Muscle layer of colon (tissue), 2 donors: ENCODE data around the gene CACHD1.

Experiments used
- H3K27ac ChIP-seq: one replicate; pipeline ENCODE4 v1.7.0; 2013; ENCODE audit warnings: low read depth, mild to moderate bottlenecking, low read length, moderate library complexity
- H3K27me3 ChIP-seq, 2 donors: one replicate each; pipeline ENCODE4 v1.7.0; 2013; ENCODE audit warnings: low read length in 2 of 2, mild to moderate bottlenecking in 2 of 2; ENCODE audit not compliant: insufficient read depth in 2 of 2, control insufficient read depth in 1 of 2
- H3K36me3 ChIP-seq: one replicate; pipeline ENCODE4 v1.7.0; 2013; ENCODE audit warnings: mild to moderate bottlenecking, low read length; ENCODE audit not compliant: insufficient read depth
- H3K4me1 ChIP-seq: one replicate; pipeline ENCODE4 v1.7.0; 2013; ENCODE audit warnings: mild to moderate bottlenecking, low read length; ENCODE audit not compliant: insufficient read depth
- H3K4me3 ChIP-seq, 2 donors: one replicate each; pipeline ENCODE4 v1.7.0; 2013; ENCODE audit warnings: low read length in 2 of 2, low read depth in 1 of 2, mild to moderate bottlenecking in 1 of 2, moderate library complexity in 1 of 2
- H3K9ac ChIP-seq: one replicate; pipeline ENCODE4 v1.7.0; 2013; ENCODE audit warnings: low read length
- H3K9me3 ChIP-seq: one replicate; pipeline ENCODE4 v1.7.0; 2013; ENCODE audit warnings: mild to moderate bottlenecking, low read length
- donor health status: abdominal sarcoma.
- donor health status: Adenocarcinoma of cecum.

The CACHD1 gene

GRCh38 chr1:64564891-64565290 is 95.0 kb downstream of the CACHD1 start:
- no peaks in the 10 kb centered on the region for H3K27me3 ChIP-seq
- no peak overlapping the region for H3K9ac ChIP-seq
- no peaks in the 10 kb centered on the region for H3K36me3 ChIP-seq
- H3K4me1 ChIP-seq: peaks cover 25% of the 10 kb centered on the region
- H3K4me3 ChIP-seq: no peak overlapping the region
- H3K27ac ChIP-seq: no peak overlapping the region
- H3K9me3 ChIP-seq: no peaks in the 10 kb centered on the region

- no peak overlapping the region for H3K4me3 ChIP-seq
- H3K36me3 ChIP-seq: no peaks in the 10 kb centered on the region
- no peaks in the 10 kb centered on the region for H3K9me3 ChIP-seq
- H3K4me1 ChIP-seq: peaks cover 25% of the 10 kb centered on the region
- no peak overlapping the region for H3K9ac ChIP-seq
- H3K27ac ChIP-seq: no peak overlapping the region
- H3K27me3 ChIP-seq: no peaks in the 10 kb centered on the region
Observed at GRCh38 chr1:64567426-64568170, 97.7 kb downstream of the CACHD1 start.

DNA sequence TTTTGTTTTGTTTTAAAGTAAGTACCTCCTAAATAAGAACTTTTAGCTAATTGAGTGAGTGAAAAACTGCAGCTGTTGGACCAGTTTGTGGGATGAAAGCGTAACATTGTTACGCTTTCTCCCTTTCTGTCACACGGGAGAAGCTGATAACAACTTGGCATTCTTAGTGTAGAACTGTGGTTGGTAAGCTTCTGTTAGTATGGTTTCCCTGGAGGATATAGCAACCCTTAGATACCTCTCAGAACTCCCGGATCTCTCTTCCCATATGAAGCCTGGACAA is 98.2 kb downstream of the CACHD1 start:
- no peak overlapping the region for H3K4me3 ChIP-seq

GRCh38 chr1:64569411-64569810 is 99.5 kb downstream of the CACHD1 start:
- Histone ChIP-seq H3K9me3 (no peaks in the 10 kb centered on the region), H3K4me1 (peaks cover 21% of the 10 kb centered on the region), H3K27me3 (no peaks in the 10 kb centered on the region), H3K4me3 (no peak overlapping the region), H3K27ac (no peak overlapping the region), H3K9ac (no peak overlapping the region), H3K36me3 (no peaks in the 10 kb centered on the region)

More for the DNA sequence above, 98.2 kb downstream of the CACHD1 start:
- Histone ChIP-seq H3K9me3 (no peaks in the 10 kb centered on the region), H3K27me3 (no peaks in the 10 kb centered on the region), H3K36me3 (no peaks in the 10 kb centered on the region), H3K4me1 (peaks cover 25% of the 10 kb centered on the region), H3K27ac (no peak overlapping the region), H3K9ac (no peak overlapping the region)

DNA sequence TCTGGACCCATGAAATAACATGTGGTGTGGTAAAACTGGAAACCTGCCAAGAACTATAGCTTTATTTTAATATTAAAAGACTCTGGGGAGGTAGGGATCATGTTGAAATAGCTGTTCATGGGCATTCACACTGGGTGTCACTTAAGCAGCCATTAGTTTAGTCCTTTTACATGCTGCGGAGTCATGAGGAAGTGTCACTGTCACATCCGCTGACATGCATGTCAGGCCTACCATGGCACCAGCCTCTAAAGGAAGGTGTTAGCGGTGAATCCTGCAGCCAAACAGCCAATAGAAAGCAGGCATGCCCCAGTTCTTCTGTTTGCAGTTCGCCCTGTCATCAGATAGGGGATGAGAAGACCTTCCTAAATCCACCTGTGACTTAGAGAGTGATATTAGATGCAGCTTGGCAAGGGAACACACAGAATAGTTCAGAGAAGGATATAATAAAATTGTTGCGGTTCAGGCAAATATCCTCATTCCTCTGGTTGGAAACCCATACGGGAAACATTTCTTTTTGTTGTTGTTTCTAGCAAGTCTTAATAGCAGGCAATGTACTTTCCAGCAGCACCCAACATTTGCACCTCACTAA is 100.4 kb downstream of the CACHD1 start:
- Histone ChIP-seq H3K9ac (no peak overlapping the region), H3K27ac (no peak overlapping the region), H3K36me3 (no peaks in the 10 kb centered on the region), H3K4me1 (peaks cover 12% of the 10 kb centered on the region), H3K4me3 (no peak overlapping the region), H3K27me3 (no peaks in the 10 kb centered on the region), H3K9me3 (no peaks in the 10 kb centered on the region)

DNA sequence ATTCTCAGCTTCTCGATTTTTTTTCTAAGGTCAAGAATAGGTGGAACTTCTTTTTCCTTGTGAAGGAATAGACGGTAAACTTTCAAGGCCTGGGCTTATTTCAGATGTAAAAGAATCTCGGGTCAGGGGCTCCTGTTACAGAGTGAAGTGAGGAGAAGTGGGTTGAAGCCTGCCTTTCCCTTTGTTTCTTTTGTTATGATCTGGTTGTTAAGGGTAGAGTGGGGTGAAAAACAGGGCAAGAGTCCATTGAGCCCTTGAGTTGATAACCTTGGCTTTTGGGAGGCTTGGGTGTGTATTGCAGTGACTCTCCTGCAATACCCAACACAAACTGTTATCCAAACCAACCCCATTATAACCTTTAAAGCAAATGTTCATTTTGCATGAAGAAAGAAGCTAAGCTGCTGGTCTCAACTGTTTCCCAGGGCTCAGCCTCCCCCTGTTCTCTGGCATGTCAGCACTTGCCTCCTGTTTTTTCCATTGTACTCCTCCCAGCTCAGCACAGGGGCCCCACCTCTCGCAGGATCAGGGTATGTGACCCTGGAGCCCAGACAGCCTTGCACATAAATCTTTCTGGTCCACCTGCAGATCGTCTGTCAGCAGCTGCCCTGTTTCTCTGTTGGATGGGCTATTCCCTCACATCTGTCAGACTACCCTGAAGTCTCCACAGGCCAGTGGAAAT is 102.4 kb downstream of the CACHD1 start:
- Histone ChIP-seq H3K4me3 (no peak overlapping the region), H3K4me1 (peaks cover 6% of the 10 kb centered on the region), H3K27ac (no peak overlapping the region), H3K36me3 (no peaks in the 10 kb centered on the region), H3K9me3 (no peaks in the 10 kb centered on the region), H3K27me3 (no peaks in the 10 kb centered on the region), H3K9ac (no peak overlapping the region)

DNA sequence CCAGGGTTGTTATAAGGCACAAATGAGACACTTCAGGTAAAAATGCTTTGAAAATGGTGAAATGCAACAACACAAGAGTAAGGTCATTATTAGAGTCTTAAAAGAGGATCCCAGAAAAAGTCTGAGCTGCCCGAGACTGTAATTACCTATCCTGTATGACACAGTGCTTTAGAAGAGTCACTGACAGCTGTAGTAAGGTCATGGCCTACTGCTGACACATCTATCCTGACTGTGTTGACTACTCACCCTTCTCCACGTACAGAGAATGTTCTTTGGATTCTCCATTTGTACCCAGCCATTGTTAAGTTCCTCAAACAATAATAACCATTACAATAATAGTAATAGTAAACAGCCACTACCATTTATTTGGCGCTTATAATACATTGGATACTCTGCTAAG is 104.4 kb downstream of the CACHD1 start:
- H3K9me3 ChIP-seq: no peaks in the 10 kb centered on the region
- H3K27me3 ChIP-seq: no peaks in the 10 kb centered on the region
- H3K4me3 ChIP-seq: no peak overlapping the region
- no peaks in the 10 kb centered on the region for H3K4me1 ChIP-seq
- H3K9ac ChIP-seq: no peak overlapping the region
- no peaks in the 10 kb centered on the region for H3K36me3 ChIP-seq
- no peak overlapping the region for H3K27ac ChIP-seq

DNA sequence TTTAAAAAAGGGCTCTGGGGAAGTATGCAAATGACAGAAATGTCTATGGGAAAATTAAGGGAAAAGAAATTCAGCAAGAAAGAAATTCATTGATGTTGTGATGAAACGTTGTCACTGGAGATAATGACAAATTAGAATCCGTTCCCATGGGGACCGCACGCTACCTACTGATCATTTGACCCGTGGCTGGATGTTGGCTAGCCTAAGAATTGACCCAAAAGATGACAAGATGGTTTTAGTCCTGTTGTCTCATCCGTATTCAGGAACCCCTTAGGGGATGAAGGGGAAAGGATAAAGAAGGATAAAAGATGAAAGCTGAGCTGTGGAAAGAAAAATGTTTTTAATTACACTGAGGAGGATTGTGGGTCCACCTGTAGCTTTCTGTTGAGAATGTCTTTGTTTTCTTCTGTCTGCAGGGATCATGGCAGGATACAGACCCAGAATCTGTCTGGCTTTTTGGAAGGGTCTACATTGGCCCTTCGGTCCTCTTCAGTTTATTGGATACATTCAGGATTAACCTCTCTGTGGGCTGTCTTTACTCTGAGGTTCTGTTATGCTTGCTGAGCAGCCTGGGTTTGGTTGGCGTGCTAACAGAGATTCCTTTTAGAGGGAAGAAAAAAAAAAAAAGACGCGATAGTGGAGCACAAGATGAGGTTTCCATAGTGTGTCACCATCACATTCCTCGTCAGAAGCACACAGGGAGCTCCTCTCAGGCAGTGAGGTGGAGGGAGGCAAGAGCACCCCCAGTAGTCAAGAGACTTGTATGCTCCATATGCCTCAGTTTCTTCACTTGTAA is 106.2 kb downstream of the CACHD1 start:
- Histone ChIP-seq H3K27me3 (no peaks in the 10 kb centered on the region), H3K36me3 (no peaks in the 10 kb centered on the region), H3K9me3 (no peaks in the 10 kb centered on the region)

GRCh38 chr1:64578270-64578973 is 108.5 kb downstream of the CACHD1 start:
- Histone ChIP-seq H3K9me3 (no peaks in the 10 kb centered on the region), H3K4me1 (no peaks in the 10 kb centered on the region), H3K36me3 (no peaks in the 10 kb centered on the region), H3K27ac (no peak overlapping the region), H3K9ac (no peak overlapping the region), H3K4me3 (no peak overlapping the region), H3K27me3 (no peaks in the 10 kb centered on the region)

More for the DNA sequence above, 106.2 kb downstream of the CACHD1 start:
- no peak overlapping the region for H3K4me3 ChIP-seq
- no peak overlapping the region for H3K9ac ChIP-seq
- no peaks in the 10 kb centered on the region for H3K4me1 ChIP-seq
- no peak overlapping the region for H3K27ac ChIP-seq

DNA sequence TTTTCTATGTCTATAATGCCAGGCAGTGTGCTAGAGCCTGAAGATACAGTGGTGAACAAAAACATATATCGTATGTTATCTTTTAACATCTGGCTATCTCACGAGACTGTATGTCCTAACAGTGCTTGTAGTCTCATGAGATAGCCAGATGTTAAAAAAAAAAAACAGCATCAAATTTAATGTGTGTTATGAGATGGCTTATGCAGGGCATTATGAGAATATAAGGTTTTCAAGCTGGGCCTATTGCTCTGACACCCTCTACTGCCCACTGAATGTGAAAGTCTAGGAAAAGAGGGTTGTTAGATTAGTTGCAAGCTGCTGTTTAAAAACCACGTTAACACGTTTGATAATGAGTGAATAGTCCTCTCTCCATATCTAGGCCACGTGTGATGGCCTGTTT is 109.8 kb downstream of the CACHD1 start:
- Histone ChIP-seq H3K9ac (no peak overlapping the region), H3K4me3 (no peak overlapping the region), H3K4me1 (no peaks in the 10 kb centered on the region), H3K27ac (no peak overlapping the region), H3K27me3 (no peaks in the 10 kb centered on the region), H3K9me3 (no peaks in the 10 kb centered on the region), H3K36me3 (no peaks in the 10 kb centered on the region)
